WTC11 (cell line): Measurements from ENCODE around the gene RHBDD2. TPM values are rescaled to one million over a fixed set of nuclear protein-coding genes. Genes with fewer than 3 reads are reported as not detected.
A peak's percentile ranks its signal among the peaks of the same experiment; 100 is the strongest.

Experiments
- ATAC-seq: fragments of 200-7000 bp; cut with Tn5 transposase; 2 replicates; pipeline ENCODE4 v1.10.0; 2021; ENCODE audit warnings: mild to moderate bottlenecking, moderate library complexity
- CTCF ChIA-PET: fragments of 300-600 bp; sonication (Branson Sonifier 250); formaldehyde crosslinking; loops from one replicate; lab custom pipeline; 2021; ENCODE audit warnings: antibody characterized with exemption; lab: Charles Lee
- POLR2A ChIA-PET: fragments of 350-600 bp; sonication (Branson Sonifier 250); formaldehyde crosslinking; loops from one replicate; lab custom pipeline; 2021; ENCODE audit warnings: antibody characterized with exemption; lab: Charles Lee
- DNase-seq: peaks from one replicate; pipeline ENCODE4 v3.0.0; 2021; ENCODE audit warnings: low spot score
- H3K27ac Mint-ChIP-seq: 2 replicates; pipeline ENCODE4 v1.8.0; 2021; ENCODE audit warnings: mixed read lengths
- H3K27me3 Mint-ChIP-seq: 2 replicates; pipeline ENCODE4 v1.8.0; 2021; ENCODE audit warnings: low read depth, mild to moderate bottlenecking, moderate library complexity, mixed read lengths
- H3K36me3 Mint-ChIP-seq: 2 replicates; pipeline ENCODE4 v1.8.0; 2021; ENCODE audit warnings: mixed read lengths
- H3K4me1 Mint-ChIP-seq: 2 replicates; pipeline ENCODE4 v1.8.0; 2022; ENCODE audit warnings: mixed read lengths
- H3K4me3 Mint-ChIP-seq: 2 replicates; pipeline ENCODE4 v1.8.0; 2021; ENCODE audit warnings: mild to moderate bottlenecking, moderate library complexity, mixed read lengths
- H3K9me3 Mint-ChIP-seq: 2 replicates; pipeline ENCODE4 v1.8.0; 2021; ENCODE audit warnings: mixed read lengths
- AFF4 ChIP-seq: sonication (generic); formaldehyde crosslinking; IDR thresholded peaks from 2 replicates; pipeline ENCODE4 v1.8.1; 2023; ENCODE audit warnings: mild to moderate bottlenecking, missing genetic modification reagents, borderline replicate concordance
- AR ChIP-seq: fragments of 250-450 bp; sonication (Bioruptor Pico); IDR thresholded peaks from 2 replicates; pipeline ENCODE4 v1.9.0; 2021; ENCODE audit warnings: mild to moderate bottlenecking
- ARID4B ChIP-seq: sonication (generic); formaldehyde crosslinking; IDR thresholded peaks from 2 replicates; pipeline ENCODE4 v1.8.0; 2023; ENCODE audit warnings: missing genetic modification reagents, mild to moderate bottlenecking, borderline replicate concordance
- E2F4 ChIP-seq: sonication (generic); formaldehyde crosslinking; IDR thresholded peaks from 2 replicates; pipeline ENCODE4 v1.8.1; 2022; ENCODE audit warnings: low read depth, mild to moderate bottlenecking, moderate library complexity, missing genetic modification reagents, borderline replicate concordance
- E2F5 ChIP-seq: sonication (generic); formaldehyde crosslinking; IDR thresholded peaks from 2 replicates; pipeline ENCODE4 v1.8.1; 2022; ENCODE audit warnings: mild to moderate bottlenecking, moderate library complexity, missing genetic modification reagents
- FOXK1 ChIP-seq: sonication (generic); formaldehyde crosslinking; IDR thresholded peaks from 2 replicates; pipeline ENCODE4 v1.8.0; 2022; ENCODE audit warnings: mild to moderate bottlenecking, moderate library complexity, missing genetic modification reagents
- GABPB1 ChIP-seq: sonication (generic); formaldehyde crosslinking; IDR thresholded peaks from 2 replicates; pipeline ENCODE4 v1.8.1; 2023; ENCODE audit warnings: mild to moderate bottlenecking, missing genetic modification reagents
- MAX ChIP-seq: sonication (generic); formaldehyde crosslinking; IDR thresholded peaks from 2 replicates; pipeline ENCODE4 v1.8.0; 2022; ENCODE audit warnings: mild to moderate bottlenecking, missing genetic modification reagents
- NFE2L1 ChIP-seq: sonication (generic); formaldehyde crosslinking; IDR thresholded peaks from 2 replicates; pipeline ENCODE4 v1.8.1; 2023; ENCODE audit warnings: missing genetic modification reagents
- SMAD3 ChIP-seq: sonication (generic); formaldehyde crosslinking; IDR thresholded peaks from 2 replicates; pipeline ENCODE4 v1.8.0; 2022; ENCODE audit warnings: missing genetic modification reagents, mild to moderate bottlenecking, borderline replicate concordance
- ZNF121 ChIP-seq: sonication (generic); formaldehyde crosslinking; IDR thresholded peaks from 2 replicates; pipeline ENCODE4 v1.8.0; 2023; ENCODE audit warnings: missing genetic modification reagents
- ZNF138 ChIP-seq: sonication (generic); formaldehyde crosslinking; conservative IDR thresholded peaks from 2 replicates; pipeline ENCODE4 v1.8.1; 2022; ENCODE audit warnings: mild to moderate bottlenecking, moderate library complexity, missing genetic modification reagents
- ZNF281 ChIP-seq: sonication (generic); formaldehyde crosslinking; IDR thresholded peaks from 2 replicates; pipeline ENCODE4 v1.8.0; 2023; ENCODE audit warnings: mild to moderate bottlenecking, missing genetic modification reagents
- ZNF396 ChIP-seq: fragments of 250-450 bp; sonication (Bioruptor Pico); IDR thresholded peaks from 2 replicates; pipeline ENCODE4 v1.8.0; 2021; ENCODE audit warnings: mild to moderate bottlenecking, moderate library complexity, borderline replicate concordance
- ZNF416 ChIP-seq: fragments of 250-450 bp; sonication (Bioruptor Pico); IDR thresholded peaks from 2 replicates; pipeline ENCODE4 v1.9.0; 2021; ENCODE audit warnings: mild to moderate bottlenecking, inconsistent platforms
- ZNF423 ChIP-seq: fragments of 250-450 bp; sonication (Bioruptor Pico); IDR thresholded peaks from 2 replicates; pipeline ENCODE4 v2.1.2; 2022; ENCODE audit warnings: mild to moderate bottlenecking, moderate library complexity
- total RNA-seq: library from RNA; stranded (reverse); gene quantifications from 3 replicates; pipeline ENCODE4 v1.2.3, GENCODE V29; 2021

RHBDD2 gene
- total RNA-seq, 1 experiment from 2014 or later: 34.3 TPM

GRCh38 chr7:75931680-75932079 lies 52.8 kb downstream of the RHBDD2 start (continued):
- no peak for TF ChIP-seq ARID4B
- no peak for TF ChIP-seq ZNF423 (CRISPR knock-in tag)
- no peak for TF ChIP-seq AFF4 (CRISPR knock-in tag)
- no peak for TF ChIP-seq AR
- TF ChIP-seq SMAD3 (CRISPR knock-in tag): no peak
- TF ChIP-seq ZNF138 (CRISPR knock-in tag): no peak

- no peak overlapping the region for H3K4me3 Mint-ChIP-seq
- no peaks in the 10 kb centered on the region for H3K27me3 Mint-ChIP-seq
- ATAC-seq (no peak), DNase-seq (no peak)
- H3K36me3 Mint-ChIP-seq: peaks cover 20% of the 10 kb centered on the region
- H3K4me1 Mint-ChIP-seq: peaks cover 11% of the 10 kb centered on the region
- ChIA-PET POLR2A (no interaction called here), CTCF (interaction anchor here (0.6 kb wide), 1 partner anchor 499 kb away, joined by 3 read pairs; no protein-coding TSS in a partner anchor)
- peak overlapping the region; percentile 84 for H3K27ac Mint-ChIP-seq
- H3K9me3 Mint-ChIP-seq: peaks cover 10% of the 10 kb centered on the region
- TF ChIP-seq E2F4 (no peak), MAX (no peak), FOXK1 (CRISPR knock-in tag) (no peak), GABPB1 (CRISPR knock-in tag) (peak; percentile 98), ZNF416 (CRISPR knock-in tag) (no peak), ZNF281 (no peak), E2F5 (CRISPR knock-in tag) (no peak), NFE2L1 (peak; percentile 91), ZNF396 (no peak), ZNF121 (peak; percentile 54; the same call in 1 of the 2 replicates)
These were observed 59.3 kb downstream of the RHBDD2 start for GRCh38 chr7:75937958-75938786.
